NCI-H2227 (cell line): ENCODE measurements around the gene TPPP.

ENCODE experiments used
- DNase-seq: peaks from one replicate; lab custom pipeline; 2025; ENCODE audit not compliant: unreplicated experiment; lab: John Stamatoyannopoulos, UW

Gene TPPP

DNA sequence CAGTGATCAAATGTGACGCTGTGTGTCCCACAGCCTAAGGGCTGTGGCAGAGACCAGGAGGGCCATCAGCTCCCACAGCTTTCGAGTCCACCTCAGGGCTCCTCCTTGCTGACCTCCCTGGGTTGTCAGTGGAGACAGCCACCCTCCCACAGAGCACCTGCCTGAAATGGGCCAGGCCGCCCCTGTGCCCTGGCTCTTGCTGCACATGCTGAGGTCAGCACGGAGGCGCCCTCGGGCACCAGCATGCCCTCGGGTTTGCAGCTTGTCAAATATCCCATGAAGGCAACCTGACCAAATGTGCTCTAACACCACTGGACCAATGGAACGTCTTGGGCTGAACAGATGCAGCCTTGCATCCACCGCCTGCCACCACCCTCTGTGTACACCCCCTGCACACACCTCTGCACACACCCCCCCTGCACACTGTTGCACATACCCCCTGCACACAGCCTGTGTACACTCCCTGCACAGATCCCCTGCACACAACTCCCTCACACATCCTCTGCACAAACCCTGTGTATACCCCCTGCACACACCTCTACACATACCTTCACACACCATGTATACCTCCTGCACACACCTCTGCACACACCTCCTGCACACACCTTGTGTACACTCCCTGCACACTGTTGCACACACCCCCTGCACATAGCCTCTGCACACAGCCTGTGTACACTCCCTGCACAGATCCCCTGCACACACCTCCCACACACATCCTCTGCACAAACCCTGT, 83.0 kb downstream of the TPPP start:
- DNase-seq, result no peak
